ENCODE measurements around the gene KRT74.

- TF ChIP-seq CTCF (IDR thresholded peaks at IDR 0.05; ENCODE audit: low read depth, low read length, missing input control), result peak; percentile 31
- TF ChIP-seq, protein P1, sequence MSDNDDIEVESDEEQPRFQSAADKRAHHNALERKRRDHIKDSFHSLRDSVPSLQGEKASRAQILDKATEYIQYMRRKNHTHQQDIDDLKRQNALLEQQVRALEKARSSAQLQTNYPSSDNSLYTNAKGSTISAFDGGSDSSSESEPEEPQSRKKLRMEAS (IDR thresholded peaks at IDR 0.05), result no peak
- no peak for TF ChIP-seq TAF1 (conservative IDR thresholded peaks at IDR 0.05)
- TF ChIP-seq SP1 (IDR thresholded peaks at IDR 0.05), result peak; percentile 54
- no peak for TF ChIP-seq EGR1 (IDR thresholded peaks at IDR 0.05; ENCODE audit: low read depth in 2 of 2)
- no peak for TF ChIP-seq REST (IDR thresholded peaks at IDR 0.05)
- TF ChIP-seq JUND (IDR thresholded peaks at IDR 0.05), result no peak
- TF ChIP-seq YY1 (IDR thresholded peaks at IDR 0.05), result no peak
- no peak for TF ChIP-seq FOXA1 (IDR thresholded peaks at IDR 0.05)
- TF ChIP-seq FOXA2 (IDR thresholded peaks at IDR 0.05), result no peak
- TF ChIP-seq RAD21 (IDR thresholded peaks at IDR 0.05), result peak; percentile 38 to 55
- peak; percentile 10 to 28 for TF ChIP-seq RXRA (IDR thresholded peaks at IDR 0.05)
- TF ChIP-seq GABPA (IDR thresholded peaks at IDR 0.05 in 1 of 2, conservative IDR thresholded peaks at IDR 0.05 in 1 of 2), result no peak
Observed at GRCh38 chr12:52561880-52562449, 11.7 kb downstream of the KRT74 start.

All from liver (tissue), 3 donors.